Measurements from ENCODE around the gene IVNS1ABP. TPM values are rescaled to one million over a fixed set of nuclear protein-coding genes. Genes with fewer than 3 reads are reported as not detected.

IVNS1ABP gene
- total RNA-seq, 1 donor from 2014 or later = 58.6 TPM

DNA sequence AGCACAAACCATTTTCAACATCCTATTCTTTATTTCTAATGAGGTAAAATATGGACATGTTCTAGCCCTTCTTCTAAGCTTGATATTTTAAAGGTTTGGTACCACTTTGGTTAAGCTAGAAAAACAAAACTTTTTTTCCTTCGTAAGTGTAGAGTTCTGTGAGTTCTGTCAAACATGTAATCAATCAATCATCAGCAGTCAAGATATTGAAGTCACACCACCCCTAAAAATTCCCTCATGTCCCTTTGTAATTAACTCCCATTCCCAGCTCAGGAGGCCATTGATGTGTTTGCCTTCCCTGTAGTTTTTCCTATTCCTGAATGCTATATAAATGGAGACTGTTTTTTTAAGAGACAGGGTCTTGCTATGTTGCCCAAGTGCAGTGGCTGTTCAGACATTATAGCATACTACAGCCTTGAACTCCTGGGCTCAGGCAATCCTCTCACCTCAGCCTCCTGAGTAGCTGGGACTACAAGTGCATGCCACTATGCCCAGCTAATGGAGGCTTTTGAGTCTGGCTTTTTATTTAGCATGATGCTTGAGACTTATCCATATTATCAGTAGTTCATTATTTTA lies 23.0 kb downstream of the IVNS1ABP start:
- no peak for DNase-seq (ENCODE audit: low read depth, low spot score)

- no peak for DNase-seq (ENCODE audit: low read depth, low spot score)
Observed at GRCh38 chr1:185292237-185292636, 24.8 kb downstream of the IVNS1ABP start.

DNA sequence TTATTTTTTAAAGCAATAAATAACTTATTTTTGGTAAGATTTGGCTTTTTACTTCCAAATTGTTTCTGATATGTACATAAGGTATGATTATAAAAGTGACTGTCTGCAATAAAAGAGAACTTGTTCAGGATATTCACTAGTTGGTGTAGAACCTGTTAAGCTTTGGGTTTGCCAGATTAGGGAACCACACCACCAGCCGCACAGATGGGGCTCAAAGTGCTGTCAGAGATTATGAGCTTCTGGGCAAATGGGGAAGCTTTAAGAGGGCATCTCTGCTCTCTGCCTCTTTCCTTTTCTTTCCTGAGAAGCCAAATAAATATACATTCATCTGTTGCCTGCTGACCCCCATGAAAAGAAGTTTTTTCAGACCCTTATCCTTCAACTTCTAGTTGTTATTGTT lies 25.4 kb downstream of the IVNS1ABP start:
- no peak for DNase-seq (ENCODE audit: low read depth, low spot score)

- DNase-seq (ENCODE audit: low read depth, low spot score) = no peak
Observed at GRCh38 chr1:185291159-185291558, 25.9 kb downstream of the IVNS1ABP start.

GRCh38 chr1:185289880-185290279 lies 27.2 kb downstream of the IVNS1ABP start:
- no peak for DNase-seq (ENCODE audit: low read depth, low spot score)

DNA sequence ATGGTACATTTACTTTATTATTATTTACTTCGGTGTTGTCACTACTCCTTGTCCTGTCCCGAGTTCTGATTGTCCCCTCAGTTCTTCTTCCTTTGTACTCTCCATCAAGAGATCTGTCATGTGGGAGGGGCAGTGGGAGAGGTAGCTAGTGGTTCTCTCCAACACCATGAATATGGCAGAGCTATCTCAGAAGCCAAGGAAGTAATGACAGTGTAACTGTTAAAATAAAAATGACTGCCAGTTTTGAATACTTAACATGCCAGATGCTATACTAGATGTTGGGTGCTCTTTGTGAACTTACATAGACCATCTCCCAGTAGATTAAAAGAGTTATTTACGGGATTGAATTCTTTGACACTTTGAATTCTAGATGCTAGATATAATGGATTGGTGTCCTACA lies 28.6 kb downstream of the IVNS1ABP start:
- DNase-seq (ENCODE audit: low read depth, low spot score) = no peak

GRCh38 chr1:185287451-185287850 lies 29.6 kb downstream of the IVNS1ABP start:
- DNase-seq (ENCODE audit: low read depth, low spot score) = no peak

DNA sequence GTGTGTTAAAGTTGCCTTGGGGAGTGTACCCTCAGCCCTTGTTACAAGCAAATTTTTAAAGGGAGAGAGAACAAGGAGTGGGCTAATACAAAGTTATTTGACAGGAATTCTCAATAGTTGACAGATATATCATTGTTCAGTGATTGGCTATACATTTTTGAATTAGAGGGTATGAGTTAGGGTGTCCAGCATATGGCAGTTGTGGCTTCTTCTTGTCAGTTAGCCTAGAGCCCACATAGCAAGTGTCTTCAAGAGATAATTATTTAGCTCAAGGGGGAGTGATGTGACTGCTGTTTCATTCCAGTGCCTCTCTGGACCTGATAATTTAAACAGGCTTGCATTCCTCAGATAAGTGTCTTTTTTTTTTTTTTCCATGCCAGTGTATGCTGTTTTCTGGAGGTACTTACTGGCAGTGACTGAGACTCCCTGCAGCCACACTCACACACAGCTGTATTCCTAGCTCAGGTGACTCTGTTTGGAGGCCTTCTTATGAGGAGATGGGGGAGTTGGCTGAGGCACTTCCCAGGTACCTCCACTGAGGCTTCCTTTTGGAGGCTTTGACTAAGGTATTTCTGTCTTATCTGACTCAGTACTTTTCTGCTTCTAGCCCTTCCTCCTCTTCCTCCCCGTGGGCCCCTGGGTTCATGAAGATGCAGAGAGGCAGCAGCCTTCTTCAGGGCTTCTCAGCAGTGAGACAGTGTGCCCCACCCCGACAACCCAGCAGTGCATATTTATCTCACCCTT lies 32.3 kb downstream of the IVNS1ABP start:
- no peak for DNase-seq (ENCODE audit: low read depth, low spot score)

- DNase-seq (ENCODE audit: low read depth, low spot score) = no peak
Observed at GRCh38 chr1:185284116-185284515, 32.9 kb downstream of the IVNS1ABP start.

- DNase-seq (ENCODE audit: low read depth, low spot score) = no peak
Observed at GRCh38 chr1:185281245-185281644, 35.8 kb downstream of the IVNS1ABP start.

DNA sequence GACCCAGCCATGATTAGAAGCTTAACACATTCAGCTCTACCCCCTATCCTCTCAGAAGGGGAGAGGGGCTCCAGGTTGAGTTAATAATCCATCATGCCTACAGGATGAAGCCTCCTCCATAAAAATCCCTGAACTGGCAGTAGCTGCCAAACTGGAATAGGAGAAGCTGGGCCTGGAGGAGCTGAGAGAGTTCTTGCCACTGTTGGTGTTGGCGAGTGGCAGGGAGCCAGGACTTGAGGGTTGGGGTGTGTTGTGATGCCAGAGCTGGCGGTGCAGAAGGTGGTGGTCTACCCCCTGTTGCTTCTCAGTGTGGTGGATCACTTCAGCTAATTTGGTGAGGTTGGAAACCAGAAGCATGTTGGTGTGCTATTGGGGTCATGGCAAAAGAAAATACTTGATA lies 36.5 kb downstream of the IVNS1ABP start:
- DNase-seq (ENCODE audit: low read depth, low spot score) = no peak

DNA sequence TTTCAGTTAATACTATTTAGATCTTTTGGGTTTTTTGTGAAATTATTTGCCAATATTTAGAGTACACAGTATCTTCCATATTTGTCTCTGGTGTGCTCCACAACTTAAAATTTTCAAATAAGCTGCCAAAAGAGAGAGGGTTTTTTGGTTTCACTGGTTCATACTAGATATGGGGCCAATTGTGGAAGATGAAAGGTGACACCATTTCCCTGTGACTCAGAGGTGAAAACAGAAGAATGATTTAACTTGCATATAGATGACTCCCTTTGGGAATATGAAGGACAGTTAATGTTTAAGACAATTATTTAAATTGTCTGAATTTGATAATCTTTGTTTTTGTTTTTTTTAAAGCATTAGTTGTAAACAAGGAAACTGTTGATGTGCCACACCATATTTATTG lies 37.5 kb downstream of the IVNS1ABP start:
- DNase-seq (ENCODE audit: low read depth, low spot score) = no peak

DNA sequence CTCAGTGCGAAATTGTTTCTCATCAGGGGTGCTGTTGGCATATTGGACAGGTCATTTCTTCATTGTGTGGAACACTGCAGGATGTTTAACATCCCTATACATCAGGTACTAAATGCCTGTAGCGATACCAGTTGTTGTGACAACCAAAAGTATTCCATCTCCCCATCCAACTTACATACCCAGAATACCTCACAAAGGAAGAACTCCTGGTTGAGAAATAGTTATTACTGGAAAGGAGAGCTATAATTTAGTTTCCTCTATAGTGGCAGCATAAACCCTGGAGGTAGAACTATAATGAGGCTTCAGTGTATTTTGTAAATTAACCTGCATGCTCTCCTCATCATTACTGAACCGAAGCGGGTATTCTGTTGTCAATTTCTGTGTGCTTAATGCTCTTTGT lies 45.1 kb downstream of the IVNS1ABP start:
- no peak for DNase-seq (ENCODE audit: low read depth, low spot score)

DNA sequence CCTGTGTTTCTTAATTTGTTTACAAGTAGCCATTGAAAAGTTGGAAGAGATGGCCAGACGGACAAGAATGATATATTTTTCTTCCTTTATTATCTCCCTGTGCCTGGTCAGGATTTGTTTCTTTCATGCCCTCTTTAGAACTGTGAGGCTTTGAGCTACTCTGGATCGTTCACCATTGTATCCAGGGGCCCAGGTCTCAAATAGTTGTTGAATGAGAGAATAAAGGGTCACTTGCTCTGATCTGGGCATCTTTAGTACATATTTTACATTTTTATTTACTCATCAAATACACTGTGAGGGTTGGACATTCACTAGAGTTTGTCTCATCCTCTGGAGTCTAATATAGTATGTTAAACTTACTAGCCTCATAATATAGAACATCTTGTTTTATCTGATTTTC lies 48.7 kb downstream of the IVNS1ABP start:
- DNase-seq (ENCODE audit: low read depth, low spot score) = no peak

DNA sequence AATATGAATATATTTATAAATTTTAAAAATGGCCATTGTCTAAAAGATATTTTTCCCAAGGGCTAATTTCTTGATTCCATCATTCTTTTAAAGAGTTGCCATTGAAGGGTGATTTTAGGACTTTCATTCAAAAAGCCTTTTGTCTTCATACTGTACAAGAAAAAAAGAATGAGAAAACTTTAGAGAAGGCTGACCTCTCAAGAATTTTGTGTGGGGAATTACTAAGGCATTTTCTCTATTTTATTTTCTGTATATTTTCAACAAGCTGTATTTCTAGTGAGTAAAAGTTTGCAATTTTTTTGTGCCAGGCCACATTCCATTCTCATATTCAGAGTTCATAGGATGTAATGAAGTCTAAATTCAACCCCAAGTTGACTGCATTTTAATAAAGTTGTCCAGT lies 49.3 kb downstream of the IVNS1ABP start:
- no peak for DNase-seq (ENCODE audit: low read depth, low spot score)

GRCh38 chr1:185267301-185267700 lies 49.7 kb downstream of the IVNS1ABP start:
- DNase-seq (ENCODE audit: low read depth, low spot score) = no peak

GRCh38 chr1:185265314-185265713 lies 51.7 kb downstream of the IVNS1ABP start:
- no peak for DNase-seq (ENCODE audit: low read depth, low spot score)

- no peak for DNase-seq (ENCODE audit: low read depth, low spot score)
Observed at GRCh38 chr1:185263780-185264179, 53.3 kb downstream of the IVNS1ABP start.

- no peak for DNase-seq (ENCODE audit: low read depth, low spot score)
Observed at GRCh38 chr1:185263292-185263691, 53.8 kb downstream of the IVNS1ABP start.

GRCh38 chr1:185262151-185262550 lies 54.9 kb downstream of the IVNS1ABP start:
- DNase-seq (ENCODE audit: low read depth, low spot score) = no peak

DNA sequence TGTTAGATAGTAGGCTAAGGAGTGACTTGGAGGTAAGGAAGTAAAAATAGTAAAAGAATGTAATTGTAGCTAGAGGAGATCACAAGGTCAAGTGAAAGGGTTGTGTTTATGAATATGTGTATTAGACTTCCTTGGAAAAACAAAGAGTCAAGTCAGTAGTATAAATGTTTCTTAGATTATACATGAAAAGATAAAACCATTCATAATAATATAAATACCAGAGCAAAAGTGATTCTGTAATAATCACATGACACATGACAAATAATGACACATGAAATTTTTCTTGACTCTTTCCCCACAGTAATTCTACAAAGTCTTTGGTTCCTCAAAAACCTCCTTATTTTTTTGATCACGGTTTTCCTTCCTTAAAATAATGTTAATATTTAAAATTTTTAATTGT lies 56.4 kb downstream of the IVNS1ABP start:
- DNase-seq (ENCODE audit: low read depth, low spot score) = no peak

- DNase-seq (ENCODE audit: low read depth, low spot score) = no peak
Observed at GRCh38 chr1:185258676-185259075, 58.4 kb downstream of the IVNS1ABP start.

DNA sequence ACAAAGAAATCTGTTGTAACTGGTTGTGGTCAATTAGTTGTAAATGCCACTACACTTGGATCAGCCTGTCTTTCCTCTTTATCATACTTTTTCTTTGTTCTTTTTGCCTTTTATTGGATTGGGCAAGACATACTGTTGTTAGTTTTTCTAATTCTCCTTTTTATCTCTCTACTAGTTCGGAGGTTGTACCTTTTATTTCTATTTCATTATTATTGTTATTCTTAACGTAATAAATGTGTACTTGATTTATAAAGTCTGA lies 59.2 kb downstream of the IVNS1ABP start:
- no peak for DNase-seq (ENCODE audit: low read depth, low spot score)
